Natural killer cell (primary cell): ENCODE data around the gene PXMP2. TPM values are rescaled to one million over a fixed set of nuclear protein-coding genes. Genes with fewer than 3 reads are reported as not detected.

Experiments
- ATAC-seq, 3 donors: fragments of 150-1000 bp in 2 of 3; fragments of 200-7000 bp in 1 of 3; cut with Tn5 transposase; 1 replicate in 1 of 3; 2 replicates in 2 of 3; pipeline ENCODE4 v1.10.0; 2021; ENCODE audit warnings: mild to moderate bottlenecking in 2 of 3, moderate library complexity in 2 of 3
- DNase-seq, 2 donors: peaks; one replicate each; pipeline versions ENCODE4 v3.0.0 to v3.0.0-alpha.2; 2013 to 2021; ENCODE audit warnings: mixed read lengths in 1 of 2
- H3K27ac ChIP-seq: one replicate; pipeline ENCODE4 v1.5.1; 2013; ENCODE audit warnings: mild to moderate bottlenecking, low read length
- H3K27me3 ChIP-seq: one replicate; pipeline ENCODE4 v1.6.1; 2013; ENCODE audit warnings: low read length; ENCODE audit not compliant: control insufficient read depth, insufficient read depth
- H3K36me3 ChIP-seq: one replicate; pipeline ENCODE4 v1.6.1; 2013; ENCODE audit warnings: low read length; ENCODE audit not compliant: control insufficient read depth, insufficient read depth
- H3K4me1 ChIP-seq: one replicate; pipeline ENCODE4 v1.6.1; 2013; ENCODE audit warnings: low read length; ENCODE audit not compliant: control insufficient read depth, insufficient read depth
- H3K4me3 ChIP-seq: one replicate; pipeline ENCODE4 v1.5.1; 2013; ENCODE audit warnings: low read length
- H3K9me3 ChIP-seq: one replicate; pipeline ENCODE4 v1.6.1; 2013; ENCODE audit warnings: low read length; ENCODE audit not compliant: control insufficient read depth, insufficient read depth
- H3K27ac Mint-ChIP-seq, 2 donors: one replicate each; pipeline ENCODE4 v1.8.0; 2022; ENCODE audit warnings: mild to moderate bottlenecking in 2 of 2, mixed read lengths in 2 of 2, moderate library complexity in 1 of 2
- H3K27me3 Mint-ChIP-seq, 2 donors: one replicate each; pipeline ENCODE4 v1.8.0; 2022; ENCODE audit warnings: low read depth in 2 of 2, mixed read lengths in 2 of 2
- H3K36me3 Mint-ChIP-seq: one replicate; pipeline ENCODE4 v1.8.0; 2022; ENCODE audit warnings: mixed read lengths
- H3K4me1 Mint-ChIP-seq, 2 donors: one replicate each; pipeline ENCODE4 v1.8.0; 2022; ENCODE audit warnings: mixed read lengths in 2 of 2
- H3K4me3 Mint-ChIP-seq: one replicate; pipeline ENCODE4 v1.8.0; 2022; ENCODE audit warnings: mild to moderate bottlenecking, moderate library complexity, mixed read lengths
- H3K9me3 Mint-ChIP-seq, 2 donors: one replicate each; pipeline ENCODE4 v1.8.0; 2022; ENCODE audit warnings: mixed read lengths in 2 of 2
- WGBS: methylation state at CpG from one replicate; pipeline ENCODE4 v1.1.7; 2013; ENCODE audit warnings: missing lambda C conversion rate; ENCODE audit not compliant: insufficient coverage; 5-methylcytosine and 5-hydroxymethylcytosine counted together
- intact Hi-C: fragments of 100-400 bp; cut with micrococcal nuclease; formaldehyde crosslinking; loops from one replicate; pipeline ENCODE4 v1.14.2; 2022
- total RNA-seq, 4 donors: library from RNA; stranded (reverse); fragments of 120-200 nt in 1 of 4; gene quantifications; one replicate each; pipeline versions ENCODE4 v1.2.3 to v1.2.4, GENCODE V29; 2013 to 2022
- TF ChIP-seq, protein P1 (sequence below): fragments of 200-600 bp; IDR thresholded peaks from one replicate; pipeline ENCODE4 v1.8.0; 2022; ENCODE audit warnings: antibody characterized with exemption

Gene PXMP2
- total RNA-seq, 3 donors from 2014 or later (not counting 1 experiment from before 2014, with no cell fraction given): 3.6 to 6.2 (median 5.1) TPM

- peaks cover 20% of the 10 kb centered on the region for H3K36me3 ChIP-seq
- intact Hi-C loops: no loop called here
- Mint-ChIP-seq H3K27ac (no peak overlapping the region), H3K27me3 (no peaks in the 10 kb centered on the region), H3K9me3 (no peaks in the 10 kb centered on the region), H3K36me3 (no peaks in the 10 kb centered on the region), H3K4me3 (no peak overlapping the region), H3K4me1 (peaks cover 0 to 6% of the 10 kb centered on the region in 2 donors)
- H3K4me1 ChIP-seq: peaks cover 17% of the 10 kb centered on the region
- ATAC-seq (no peak), DNase-seq (no peak)
- peaks cover 2% of the 10 kb centered on the region for H3K9me3 ChIP-seq
- TF ChIP-seq, protein P1, sequence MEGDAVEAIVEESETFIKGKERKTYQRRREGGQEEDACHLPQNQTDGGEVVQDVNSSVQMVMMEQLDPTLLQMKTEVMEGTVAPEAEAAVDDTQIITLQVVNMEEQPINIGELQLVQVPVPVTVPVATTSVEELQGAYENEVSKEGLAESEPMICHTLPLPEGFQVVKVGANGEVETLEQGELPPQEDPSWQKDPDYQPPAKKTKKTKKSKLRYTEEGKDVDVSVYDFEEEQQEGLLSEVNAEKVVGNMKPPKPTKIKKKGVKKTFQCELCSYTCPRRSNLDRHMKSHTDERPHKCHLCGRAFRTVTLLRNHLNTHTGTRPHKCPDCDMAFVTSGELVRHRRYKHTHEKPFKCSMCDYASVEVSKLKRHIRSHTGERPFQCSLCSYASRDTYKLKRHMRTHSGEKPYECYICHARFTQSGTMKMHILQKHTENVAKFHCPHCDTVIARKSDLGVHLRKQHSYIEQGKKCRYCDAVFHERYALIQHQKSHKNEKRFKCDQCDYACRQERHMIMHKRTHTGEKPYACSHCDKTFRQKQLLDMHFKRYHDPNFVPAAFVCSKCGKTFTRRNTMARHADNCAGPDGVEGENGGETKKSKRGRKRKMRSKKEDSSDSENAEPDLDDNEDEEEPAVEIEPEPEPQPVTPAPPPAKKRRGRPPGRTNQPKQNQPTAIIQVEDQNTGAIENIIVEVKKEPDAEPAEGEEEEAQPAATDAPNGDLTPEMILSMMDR: no peak
- H3K4me3 ChIP-seq: no peak overlapping the region
- H3K27me3 ChIP-seq: no peaks in the 10 kb centered on the region
- 68% methylated on average over 2 of the region's 2 CpGs for WGBS
- H3K27ac ChIP-seq: no peak overlapping the region
These were observed 25.7 kb downstream of the PXMP2 start for GRCh38 chr12:132713123-132713522.

- no peak for DNase-seq
- no peaks in the 10 kb centered on the region for H3K36me3 Mint-ChIP-seq
- Histone ChIP-seq H3K36me3 (peaks cover 40% of the 10 kb centered on the region), H3K4me1 (peaks cover 8% of the 10 kb centered on the region), H3K9me3 (no peaks in the 10 kb centered on the region), H3K4me3 (no peak overlapping the region), H3K27me3 (no peaks in the 10 kb centered on the region), H3K27ac (no peak overlapping the region)
- 95% methylated on average over 9 of the region's 9 CpGs for WGBS
- H3K27me3 Mint-ChIP-seq: no peaks in the 10 kb centered on the region
- TF ChIP-seq, protein P1: no peak
- H3K4me3 Mint-ChIP-seq: no peak overlapping the region
- no peaks in the 10 kb centered on the region for H3K4me1 Mint-ChIP-seq
- no peak for ATAC-seq
- intact Hi-C loops: no loop called here
- H3K27ac Mint-ChIP-seq: no peak overlapping the region
- no peaks in the 10 kb centered on the region for H3K9me3 Mint-ChIP-seq
These were observed 28.5 kb downstream of the PXMP2 start for GRCh38 chr12:132715874-132716273.

- no peaks in the 10 kb centered on the region for H3K27me3 Mint-ChIP-seq
- intact Hi-C loops: no loop called here
- H3K9me3 Mint-ChIP-seq: no peaks in the 10 kb centered on the region
- no peaks in the 10 kb centered on the region for H3K4me1 Mint-ChIP-seq
- Histone ChIP-seq H3K27ac (no peak overlapping the region), H3K27me3 (no peaks in the 10 kb centered on the region), H3K4me1 (peaks cover 6% of the 10 kb centered on the region), H3K4me3 (no peak overlapping the region), H3K36me3 (peaks cover 45% of the 10 kb centered on the region), H3K9me3 (no peaks in the 10 kb centered on the region)
- no peak for DNase-seq
- WGBS: 98% methylated on average over 10 of the region's 11 CpGs
- no peaks in the 10 kb centered on the region for H3K36me3 Mint-ChIP-seq
- no peak overlapping the region for H3K4me3 Mint-ChIP-seq
- TF ChIP-seq, protein P1: no peak
- H3K27ac Mint-ChIP-seq: no peak overlapping the region
- ATAC-seq: no peak
These were observed 29.0 kb downstream of the PXMP2 start for GRCh38 chr12:132716356-132716755.

DNA sequence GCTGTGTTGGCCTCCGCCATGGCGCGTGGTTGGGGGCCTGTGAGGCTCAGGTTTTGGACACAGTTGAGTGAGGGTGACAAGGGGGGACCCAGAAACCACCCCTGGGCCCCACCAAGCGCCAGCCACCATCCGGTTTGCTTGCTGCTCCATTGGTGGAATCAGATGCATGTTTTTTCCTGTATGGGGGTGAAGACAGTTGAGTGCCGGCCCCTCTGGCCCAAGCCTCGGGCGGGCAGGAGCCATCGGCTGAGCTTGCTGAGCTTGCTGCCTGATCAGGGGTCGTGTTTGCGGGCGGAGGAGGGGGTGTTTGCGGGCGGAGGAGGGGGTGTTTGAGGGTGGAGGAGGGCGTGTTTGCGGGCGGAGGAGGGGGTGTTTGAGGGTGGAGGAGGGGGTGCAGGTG lies 29.6 kb downstream of the PXMP2 start:
- H3K36me3 ChIP-seq: peaks cover 45% of the 10 kb centered on the region
- no peak for ATAC-seq
- Mint-ChIP-seq H3K4me1 (no peaks in the 10 kb centered on the region), H3K36me3 (no peaks in the 10 kb centered on the region), H3K9me3 (no peaks in the 10 kb centered on the region), H3K4me3 (no peak overlapping the region), H3K27ac (no peak overlapping the region), H3K27me3 (no peaks in the 10 kb centered on the region)
- TF ChIP-seq, protein P1: no peak
- no peak overlapping the region for H3K4me3 ChIP-seq
- H3K9me3 ChIP-seq: no peaks in the 10 kb centered on the region
- H3K27ac ChIP-seq: no peak overlapping the region
- intact Hi-C loops: no loop called here
- no peaks in the 10 kb centered on the region for H3K27me3 ChIP-seq
- DNase-seq: no peak
- H3K4me1 ChIP-seq: no peaks in the 10 kb centered on the region
- WGBS: 96% methylated on average over 17 of the region's 17 CpGs
